ENCODE measurements around the gene LIN9. TPM values are rescaled to one million over a fixed set of nuclear protein-coding genes. Genes with fewer than 3 reads are reported as not detected.

LIN9 gene
- total RNA-seq, 1 donor from 2014 or later: 4.6 TPM

- no peak for DNase-seq (ENCODE audit: low read depth)
- H3K36me3 ChIP-seq (ENCODE audit: control insufficient read depth, insufficient read depth, low read length): no peaks in the 10 kb centered on the region
- no peak overlapping the region for H3K4me3 ChIP-seq (ENCODE audit: low read depth, low read length)
- no peaks in the 10 kb centered on the region for H3K27me3 ChIP-seq (ENCODE audit: control insufficient read depth, insufficient read depth, low read length)
- no peak for TF ChIP-seq CTCF (IDR thresholded peaks at IDR 0.05; ENCODE audit: insufficient read depth, low read length, poor library complexity, severe bottlenecking)
These were observed 6.2 kb downstream of the LIN9 start for GRCh38 chr1:226302731-226303130.

- Histone ChIP-seq H3K27me3 (ENCODE audit: control insufficient read depth, insufficient read depth, low read length) (no peaks in the 10 kb centered on the region), H3K36me3 (ENCODE audit: control insufficient read depth, insufficient read depth, low read length) (no peaks in the 10 kb centered on the region), H3K4me3 (ENCODE audit: low read depth, low read length) (no peak overlapping the region)
- TF ChIP-seq CTCF (IDR thresholded peaks at IDR 0.05; ENCODE audit: insufficient read depth, low read length, poor library complexity, severe bottlenecking): no peak
- no peak for DNase-seq (ENCODE audit: low read depth)
These were observed 12.1 kb downstream of the LIN9 start for GRCh38 chr1:226296911-226297310.

GRCh38 chr1:226293553-226293920 is 15.4 kb downstream of the LIN9 start:
- Histone ChIP-seq H3K4me3 (ENCODE audit: low read depth, low read length) (no peak overlapping the region), H3K27me3 (ENCODE audit: control insufficient read depth, insufficient read depth, low read length) (no peaks in the 10 kb centered on the region), H3K36me3 (ENCODE audit: control insufficient read depth, insufficient read depth, low read length) (no peaks in the 10 kb centered on the region)
- DNase-seq (ENCODE audit: low read depth): no peak
- TF ChIP-seq CTCF (IDR thresholded peaks at IDR 0.05; ENCODE audit: insufficient read depth, low read length, poor library complexity, severe bottlenecking): no peak

- H3K27me3 ChIP-seq (ENCODE audit: control insufficient read depth, insufficient read depth, low read length): no peaks in the 10 kb centered on the region
- no peak for TF ChIP-seq CTCF (IDR thresholded peaks at IDR 0.05; ENCODE audit: insufficient read depth, low read length, poor library complexity, severe bottlenecking)
- no peak overlapping the region for H3K4me3 ChIP-seq (ENCODE audit: low read depth, low read length)
- DNase-seq (ENCODE audit: low read depth): no peak
- no peaks in the 10 kb centered on the region for H3K36me3 ChIP-seq (ENCODE audit: control insufficient read depth, insufficient read depth, low read length)
These were observed 16.0 kb downstream of the LIN9 start for GRCh38 chr1:226292874-226293552.

- Histone ChIP-seq H3K4me3 (ENCODE audit: low read depth, low read length) (no peak overlapping the region), H3K27me3 (ENCODE audit: control insufficient read depth, insufficient read depth, low read length) (no peaks in the 10 kb centered on the region), H3K36me3 (ENCODE audit: control insufficient read depth, insufficient read depth, low read length) (no peaks in the 10 kb centered on the region)
- no peak for DNase-seq (ENCODE audit: low read depth)
- no peak for TF ChIP-seq CTCF (IDR thresholded peaks at IDR 0.05; ENCODE audit: insufficient read depth, low read length, poor library complexity, severe bottlenecking)
These were observed 21.4 kb downstream of the LIN9 start for GRCh38 chr1:226287587-226287986.

- no peak for DNase-seq (ENCODE audit: low read depth)
- no peak for TF ChIP-seq CTCF (IDR thresholded peaks at IDR 0.05; ENCODE audit: insufficient read depth, low read length, poor library complexity, severe bottlenecking)
- Histone ChIP-seq H3K27me3 (ENCODE audit: control insufficient read depth, insufficient read depth, low read length) (no peaks in the 10 kb centered on the region), H3K36me3 (ENCODE audit: control insufficient read depth, insufficient read depth, low read length) (no peaks in the 10 kb centered on the region), H3K4me3 (ENCODE audit: low read depth, low read length) (no peak overlapping the region)
These were observed 27.9 kb downstream of the LIN9 start for GRCh38 chr1:226281058-226281457.
